OCI-LY1 (cell line): ENCODE data around the gene RPN2.

Source experiments
- H2AFZ ChIP-seq: fragments of 200-600 bp; sonication (generic), shearing (Covaris generic); 2 replicates; pipeline ENCODE4 v1.6.0; 2014; ENCODE audit warnings: antibody characterized with exemption, mild to moderate bottlenecking, low read length
- H3F3A ChIP-seq: fragments of 200-600 bp; sonication (generic), shearing (Covaris generic); 2 replicates; pipeline ENCODE4 v1.6.0; 2014; ENCODE audit warnings: mild to moderate bottlenecking, antibody characterized with exemption, low read length, moderate library complexity; ENCODE audit not compliant: insufficient read depth
- H3K27ac ChIP-seq: fragments of 200-600 bp; sonication (generic); 2 replicates; pipeline ENCODE4 v1.5.1; 2014; ENCODE audit warnings: low read length, mixed run types, mild to moderate bottlenecking, low read depth; ENCODE audit not compliant: poor library complexity, severe bottlenecking
- H3K27me3 ChIP-seq: fragments of 200-600 bp; sonication (generic); 2 replicates; pipeline ENCODE4 v1.6.0; 2014; ENCODE audit warnings: antibody characterized with exemption, mild to moderate bottlenecking, low read length, moderate library complexity; ENCODE audit not compliant: insufficient read depth
- H3K36me3 ChIP-seq: fragments of 200-600 bp; sonication (generic); 2 replicates; pipeline ENCODE4 v1.6.1; 2014; ENCODE audit warnings: mild to moderate bottlenecking, antibody characterized with exemption, low read length, moderate library complexity, mixed read lengths; ENCODE audit not compliant: insufficient read depth
- H3K4me1 ChIP-seq: fragments of 200-600 bp; sonication (generic); 2 replicates; pipeline ENCODE4 v1.5.1; 2014; ENCODE audit warnings: mild to moderate bottlenecking, low read length, moderate library complexity; ENCODE audit not compliant: insufficient read depth, severe bottlenecking
- H3K4me2 ChIP-seq: fragments of 200-600 bp; sonication (generic), shearing (Covaris generic); 2 replicates; pipeline ENCODE4 v1.6.1; 2014; ENCODE audit warnings: low read length
- H3K4me3 ChIP-seq: fragments of 200-600 bp; sonication (generic); 2 replicates; pipeline ENCODE4 v1.5.1; 2014; ENCODE audit warnings: low read length, low read depth, mild to moderate bottlenecking, mixed read lengths; ENCODE audit not compliant: poor library complexity, severe bottlenecking
- H3K79me2 ChIP-seq: fragments of 200-600 bp; shearing (Covaris generic); 2 replicates; pipeline ENCODE4 v1.6.1; 2016; ENCODE audit warnings: mixed run types, low read length, mixed read lengths; ENCODE audit not compliant: insufficient read depth
- H3K9ac ChIP-seq: fragments of 200-600 bp; sonication (generic), shearing (Covaris generic); 2 replicates; pipeline ENCODE4 v1.6.1; 2014; ENCODE audit warnings: mild to moderate bottlenecking, low read length, mixed read lengths
- H3K9me2 ChIP-seq: fragments of 200-600 bp; sonication (generic), shearing (Covaris generic); 2 replicates; pipeline ENCODE4 v1.6.1; 2014; ENCODE audit warnings: low read depth, mild to moderate bottlenecking, low read length, mixed read lengths
- H3K9me3 ChIP-seq: fragments of 200-600 bp; shearing (Covaris generic); 2 replicates; pipeline ENCODE4 v1.6.1; 2014; ENCODE audit warnings: low read length, mixed read lengths
- H4K20me1 ChIP-seq: fragments of 200-600 bp; sonication (generic), shearing (Covaris generic); 2 replicates; pipeline ENCODE4 v1.6.0; 2016; ENCODE audit warnings: mild to moderate bottlenecking, low read length; ENCODE audit not compliant: insufficient read depth
- EZH2 ChIP-seq: fragments of 200-600 bp; sonication (generic), shearing (Covaris generic); IDR thresholded peaks from 2 replicates; pipeline ENCODE4 v1.8.0; 2017; ENCODE audit warnings: borderline replicate concordance, mixed run types, mild to moderate bottlenecking, antibody characterized with exemption, low read length, moderate library complexity, mixed read lengths
- TF ChIP-seq, protein P1 (sequence below): fragments of 200-600 bp; sonication (generic), shearing (Covaris generic); IDR thresholded peaks from 2 replicates; pipeline ENCODE4 v1.5.1; 2017; ENCODE audit warnings: mild to moderate bottlenecking, antibody characterized with exemption, low read length, moderate library complexity, mixed read lengths

Gene RPN2

DNA sequence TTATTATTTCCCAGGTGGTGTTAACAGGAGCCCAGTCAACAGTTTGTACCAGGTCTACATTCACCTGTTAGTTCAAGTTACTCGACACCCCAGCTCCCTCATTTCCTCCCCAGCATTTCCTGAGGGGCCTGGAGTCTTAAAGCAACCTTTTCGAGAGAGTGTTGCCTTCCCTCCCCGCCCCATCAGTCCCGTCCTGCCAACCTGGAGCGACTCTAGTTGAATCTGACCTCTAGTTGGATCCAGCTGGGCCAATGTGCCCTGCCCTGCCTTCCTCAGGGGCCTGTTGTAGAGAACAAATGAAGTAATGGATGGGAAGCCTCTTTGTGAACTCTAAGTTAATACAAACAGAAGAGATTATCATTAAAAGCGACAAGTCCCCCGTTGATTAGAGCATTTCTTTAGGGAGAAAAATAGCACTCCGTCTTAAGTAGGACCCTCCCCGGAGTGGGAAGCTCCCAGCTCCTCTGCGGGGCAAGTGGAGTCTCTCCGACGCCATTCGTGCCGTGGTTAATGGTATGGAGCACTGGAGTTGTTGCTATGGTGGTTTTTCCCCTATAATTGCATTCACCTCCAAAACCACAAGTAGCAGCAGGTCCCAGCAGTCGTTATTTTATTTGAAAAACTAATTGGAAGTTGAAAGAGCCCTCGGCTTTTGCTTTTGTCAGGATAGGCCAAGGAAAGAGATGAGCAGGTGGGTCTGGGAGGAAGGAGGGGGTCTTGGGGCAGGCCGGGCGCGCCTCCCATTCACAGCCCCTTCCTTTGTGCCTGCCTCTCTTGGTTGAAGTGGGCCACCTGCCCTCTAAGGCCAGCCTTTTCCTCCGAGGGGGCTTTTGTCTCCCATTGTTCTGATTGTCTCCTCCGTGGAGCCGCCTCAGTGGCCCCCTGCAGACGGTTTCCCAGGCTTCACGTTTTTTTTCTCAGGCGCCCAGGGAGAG, 66.4 kb downstream of the RPN2 start:
- no peak overlapping the region for H3K4me2 ChIP-seq
- no peaks in the 10 kb centered on the region for H4K20me1 ChIP-seq
- no peak overlapping the region for H3K4me3 ChIP-seq
- H3K27me3 ChIP-seq: no peaks in the 10 kb centered on the region
- no peaks in the 10 kb centered on the region for H3K9me2 ChIP-seq
- H3K36me3 ChIP-seq: peaks cover 35% of the 10 kb centered on the region
- H3K9ac ChIP-seq: no peak overlapping the region
- no peak for TF ChIP-seq EZH2
- TF ChIP-seq, protein P1, sequence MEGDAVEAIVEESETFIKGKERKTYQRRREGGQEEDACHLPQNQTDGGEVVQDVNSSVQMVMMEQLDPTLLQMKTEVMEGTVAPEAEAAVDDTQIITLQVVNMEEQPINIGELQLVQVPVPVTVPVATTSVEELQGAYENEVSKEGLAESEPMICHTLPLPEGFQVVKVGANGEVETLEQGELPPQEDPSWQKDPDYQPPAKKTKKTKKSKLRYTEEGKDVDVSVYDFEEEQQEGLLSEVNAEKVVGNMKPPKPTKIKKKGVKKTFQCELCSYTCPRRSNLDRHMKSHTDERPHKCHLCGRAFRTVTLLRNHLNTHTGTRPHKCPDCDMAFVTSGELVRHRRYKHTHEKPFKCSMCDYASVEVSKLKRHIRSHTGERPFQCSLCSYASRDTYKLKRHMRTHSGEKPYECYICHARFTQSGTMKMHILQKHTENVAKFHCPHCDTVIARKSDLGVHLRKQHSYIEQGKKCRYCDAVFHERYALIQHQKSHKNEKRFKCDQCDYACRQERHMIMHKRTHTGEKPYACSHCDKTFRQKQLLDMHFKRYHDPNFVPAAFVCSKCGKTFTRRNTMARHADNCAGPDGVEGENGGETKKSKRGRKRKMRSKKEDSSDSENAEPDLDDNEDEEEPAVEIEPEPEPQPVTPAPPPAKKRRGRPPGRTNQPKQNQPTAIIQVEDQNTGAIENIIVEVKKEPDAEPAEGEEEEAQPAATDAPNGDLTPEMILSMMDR: no peak
- no peaks in the 10 kb centered on the region for H3F3A ChIP-seq
- no peaks in the 10 kb centered on the region for H3K9me3 ChIP-seq
- H2AFZ ChIP-seq: no peak overlapping the region
- H3K27ac ChIP-seq: no peak overlapping the region
- H3K4me1 ChIP-seq: no peaks in the 10 kb centered on the region
- no peaks in the 10 kb centered on the region for H3K79me2 ChIP-seq

DNA sequence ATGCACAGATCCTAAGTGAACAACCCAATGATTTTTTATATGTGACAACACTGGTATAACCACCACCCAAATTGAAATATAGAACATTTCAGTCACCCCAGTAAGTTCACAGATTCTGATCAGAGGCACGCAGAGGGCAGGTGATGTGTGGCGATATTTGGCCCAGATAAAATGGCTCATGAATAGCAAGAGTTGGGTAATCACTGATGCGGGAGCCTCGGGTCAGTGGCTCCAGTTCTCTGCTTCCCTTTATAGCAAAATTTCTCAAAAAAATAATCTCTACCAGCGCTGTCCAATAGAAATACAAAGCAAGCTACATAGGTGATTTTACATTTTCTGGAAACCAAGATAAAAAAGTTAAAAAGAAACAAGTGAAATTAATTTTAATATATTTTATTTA, 67.6 kb downstream of the RPN2 start:
- Histone ChIP-seq H4K20me1 (no peaks in the 10 kb centered on the region), H3K27me3 (0 out of 2 replicates have a peak, but pooled peaks cover 5% of the 10 kb centered on the region), H3K36me3 (peaks cover 22% of the 10 kb centered on the region), H3K9me2 (no peaks in the 10 kb centered on the region), H3K9me3 (no peaks in the 10 kb centered on the region), H3F3A (no peaks in the 10 kb centered on the region), H3K4me2 (no peak overlapping the region), H3K4me1 (no peaks in the 10 kb centered on the region), H3K4me3 (no peak overlapping the region), H2AFZ (no peak overlapping the region), H3K9ac (no peak overlapping the region), H3K79me2 (no peaks in the 10 kb centered on the region), H3K27ac (no peak overlapping the region)
- no peak for TF ChIP-seq EZH2
- TF ChIP-seq, protein P1: no peak

DNA sequence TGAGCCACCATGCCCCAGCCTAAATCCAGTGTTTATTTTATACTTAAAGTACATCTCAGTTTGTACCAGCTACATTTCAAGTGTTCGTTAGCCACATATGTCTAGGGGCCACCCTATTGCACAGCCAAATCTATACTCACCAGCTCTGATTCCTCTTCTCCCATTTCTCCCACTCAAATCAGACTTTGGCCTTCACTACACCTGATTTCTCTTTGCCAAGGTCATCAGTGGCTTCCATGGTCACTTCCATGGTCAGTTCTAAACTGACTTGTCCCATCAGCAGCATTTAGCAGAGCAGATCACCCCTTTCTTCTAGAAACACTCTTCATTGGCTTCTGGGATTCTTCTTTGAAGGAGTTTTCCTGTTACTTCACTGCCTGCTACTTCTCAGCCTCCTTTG, 68.4 kb downstream of the RPN2 start:
- Histone ChIP-seq H3K79me2 (no peaks in the 10 kb centered on the region), H3K4me3 (no peak overlapping the region), H3K27me3 (0 out of 2 replicates have a peak, but pooled peaks cover 5% of the 10 kb centered on the region), H3K4me2 (no peak overlapping the region), H3K27ac (no peak overlapping the region), H3K9me2 (no peaks in the 10 kb centered on the region), H3F3A (no peaks in the 10 kb centered on the region), H3K4me1 (no peaks in the 10 kb centered on the region), H3K36me3 (peaks cover 14% of the 10 kb centered on the region), H3K9me3 (no peaks in the 10 kb centered on the region), H3K9ac (no peak overlapping the region), H2AFZ (no peak overlapping the region), H4K20me1 (no peaks in the 10 kb centered on the region)
- TF ChIP-seq, protein P1: no peak
- no peak for TF ChIP-seq EZH2
